HL-60 (cell line): ENCODE data around the gene SLC38A11.

ENCODE experiments used
- DNase-seq, 2 experiments: peaks; one replicate each; pipeline ENCODE4 v3.0.0-alpha.2; 2010 to 2020; ENCODE audit warnings: low read depth in 1 of 2, low spot score in 1 of 2
- H3K27ac ChIP-seq: fragments of 250-450 bp; sonication (Bioruptor Pico); replicated peaks from 2 replicates; pipeline ENCODE4 v1.5.1; 2020; ENCODE audit warnings: mild to moderate bottlenecking, moderate library complexity
- H3K27me3 ChIP-seq: fragments of 250-450 bp; sonication (Bioruptor Pico); 2 replicates; pipeline ENCODE4 v1.5.1; 2021; ENCODE audit warnings: mild to moderate bottlenecking, moderate library complexity; ENCODE audit not compliant: insufficient read depth, poor library complexity, severe bottlenecking
- H3K4me3 ChIP-seq: replicated peaks from 2 replicates; pipeline ENCODE4 v1.5.1; 2011; ENCODE audit warnings: mild to moderate bottlenecking, control low read depth, low read length; ENCODE audit not compliant: insufficient read depth
- CTCF ChIP-seq: IDR thresholded peaks from one replicate; pipeline ENCODE4 v1.5.1; 2011; ENCODE audit warnings: low read length, control low read depth, inconsistent platforms; ENCODE audit not compliant: insufficient read depth
- GABPA ChIP-seq: IDR thresholded peaks from 2 replicates; pipeline ENCODE4 v1.6.1; 2012; ENCODE audit warnings: low read depth
- POLR2AphosphoS5 ChIP-seq: IDR thresholded peaks from 2 replicates; pipeline ENCODE4 v1.6.1; 2012; ENCODE audit warnings: low read depth
- REST ChIP-seq: IDR thresholded peaks from 2 replicates; pipeline ENCODE4 v1.6.1; 2012; ENCODE audit warnings: low read depth; ENCODE audit not compliant: insufficient replicate concordance
- SPI1 ChIP-seq: IDR thresholded peaks from 2 replicates; pipeline ENCODE4 v1.6.1; 2012; ENCODE audit warnings: low read depth, mild to moderate bottlenecking, borderline replicate concordance

The SLC38A11 gene

GRCh38 chr2:164976301-164976700, 21.0 kb upstream of the SLC38A11 start:
- Histone ChIP-seq H3K27me3 (no peaks in the 10 kb centered on the region), H3K27ac (no peak overlapping the region), H3K4me3 (no peak overlapping the region)
- DNase-seq, result no peak
- TF ChIP-seq POLR2AphosphoS5, result no peak
- no peak for TF ChIP-seq REST
- no peak for TF ChIP-seq SPI1
- TF ChIP-seq GABPA, result no peak
- TF ChIP-seq CTCF, result no peak

- H3K27me3 ChIP-seq, result no peaks in the 10 kb centered on the region
- TF ChIP-seq GABPA (no peak), SPI1 (no peak), POLR2AphosphoS5 (no peak)
- DNase-seq, result no peak
- H3K4me3 ChIP-seq, result no peak overlapping the region
- H3K27ac ChIP-seq, result no peak overlapping the region
Measured at GRCh38 chr2:164975891-164976290, 20.6 kb upstream of the SLC38A11 start.

GRCh38 chr2:164974221-164974620, 18.9 kb upstream of the SLC38A11 start:
- TF ChIP-seq SPI1, result no peak
- TF ChIP-seq REST, result no peak
- no peak for TF ChIP-seq CTCF
- no peak for TF ChIP-seq GABPA
- no peak for TF ChIP-seq POLR2AphosphoS5
- Histone ChIP-seq H3K27ac (no peak overlapping the region), H3K27me3 (no peaks in the 10 kb centered on the region), H3K4me3 (no peak overlapping the region)
- DNase-seq, result no peak

GRCh38 chr2:164972216-164972615, 16.9 kb upstream of the SLC38A11 start:
- no peak overlapping the region for H3K4me3 ChIP-seq
- TF ChIP-seq POLR2AphosphoS5 (no peak), REST (no peak), GABPA (no peak), SPI1 (no peak), CTCF (no peak)
- no peak overlapping the region for H3K27ac ChIP-seq

More at GRCh38 chr2:164972216-164972615, 16.9 kb upstream of the SLC38A11 start:
- no peaks in the 10 kb centered on the region for H3K27me3 ChIP-seq
- DNase-seq, result no peak
